Ammon's horn (tissue), 1 donor: ENCODE results near the gene UNC93B1.
A peak's percentile ranks its signal among the peaks of the same experiment; 100 is the strongest.

ENCODE experiments used
- DNase-seq: peaks from one replicate; pipeline ENCODE4 v3.0.0-alpha.2; 2016; ENCODE audit warnings: low spot score

Gene UNC93B1

GRCh38 chr11:68040101-68040956 is 36.4 kb upstream of the UNC93B1 start:
- DNase-seq: no peak

- DNase-seq: no peak
Measured at GRCh38 chr11:68039526-68040086, 35.7 kb upstream of the UNC93B1 start.

GRCh38 chr11:68038718-68039525 is 35.0 kb upstream of the UNC93B1 start, which contains the start of gene TCIRG1:
Gene TCIRG1, plus strand, starts transcription at chr11:68039025. Its CDS starts 2,247 bp downstream, at chr11:68041272.
- peak; percentile 71 for DNase-seq

GRCh38 chr11:68038226-68038717 is 34.4 kb upstream of the UNC93B1 start:
- no peak for DNase-seq

GRCh38 chr11:68037411-68038225 is 33.7 kb upstream of the UNC93B1 start:
- no peak for DNase-seq

GRCh38 chr11:68036717-68037239 is 32.9 kb upstream of the UNC93B1 start:
- peak; percentile 71 for DNase-seq

- no peak for DNase-seq
Measured at GRCh38 chr11:68036141-68036716, 32.3 kb upstream of the UNC93B1 start.

- DNase-seq: no peak
Measured at GRCh38 chr11:68035266-68035876, 31.5 kb upstream of the UNC93B1 start.

GRCh38 chr11:68033708-68034045 is 29.8 kb upstream of the UNC93B1 start:
- no peak for DNase-seq

GRCh38 chr11:68032997-68033707 is 29.3 kb upstream of the UNC93B1 start:
- DNase-seq: no peak

- no peak for DNase-seq
Measured at GRCh38 chr11:68032003-68032402, 28.1 kb upstream of the UNC93B1 start.

- no peak for DNase-seq
Measured at GRCh38 chr11:68031144-68031464, 27.2 kb upstream of the UNC93B1 start.

GRCh38 chr11:68030318-68031143 is 26.6 kb upstream of the UNC93B1 start, which contains the start of gene NDUFS8:
Gene NDUFS8, plus strand, starts transcription at chr11:68030681. Its CDS starts 1,471 bp downstream, at chr11:68032152.
- DNase-seq: peak; percentile 99

GRCh38 chr11:68028802-68029545 is 25.1 kb upstream of the UNC93B1 start:
- no peak for DNase-seq

GRCh38 chr11:68027667-68028066 is 23.8 kb upstream of the UNC93B1 start:
- DNase-seq: no peak

GRCh38 chr11:68026391-68027105 is 22.7 kb upstream of the UNC93B1 start:
- DNase-seq: no peak

- DNase-seq: no peak
Measured at GRCh38 chr11:68025047-68025446, 21.1 kb upstream of the UNC93B1 start.

GRCh38 chr11:68024508-68024907 is 20.6 kb upstream of the UNC93B1 start:
- DNase-seq: no peak
